NB4 (cell line): ENCODE data around the gene ITGA2B.

Source experiments
- CTCF ChIP-seq: IDR thresholded peaks from one replicate; pipeline ENCODE4 v1.5.1; 2012; ENCODE audit warnings: low read depth, low read length
- MYC ChIP-seq: IDR thresholded peaks from 2 replicates; pipeline ENCODE4 v1.6.1; 2011; ENCODE audit warnings: low read depth, low read length
- POLR2A ChIP-seq: IDR thresholded peaks from 2 replicates; pipeline ENCODE4 v1.6.1; 2011; ENCODE audit warnings: mild to moderate bottlenecking; ENCODE audit not compliant: insufficient read length; ENCODE audit errors: extremely low read depth
- TF ChIP-seq, protein P1 (sequence below): IDR thresholded peaks from 2 replicates; pipeline ENCODE4 v1.6.1; 2011; ENCODE audit warnings: low read depth, low read length

DNA sequence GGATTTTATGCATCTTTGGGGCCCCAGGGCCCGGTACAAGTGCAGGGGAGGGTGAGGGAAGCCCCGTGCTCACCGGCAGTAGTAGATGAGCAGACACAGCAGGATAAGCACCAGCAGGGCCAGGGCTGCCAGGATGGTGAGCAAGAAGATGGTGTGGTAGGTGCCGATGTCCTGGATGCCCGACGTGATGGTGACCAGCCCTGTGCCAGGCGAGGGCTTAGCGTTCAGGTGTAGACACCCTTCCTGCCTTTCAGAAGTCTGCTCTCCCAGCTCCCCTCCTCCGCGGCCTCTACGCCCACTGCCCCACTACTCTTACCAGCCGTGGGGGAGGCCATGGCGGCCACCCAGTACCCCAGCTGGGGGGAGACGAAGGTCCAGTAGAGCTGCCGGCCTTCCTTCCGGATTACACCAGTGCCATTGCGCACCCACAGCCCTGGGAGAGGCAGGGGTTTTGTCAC is 33.8 kb downstream of the ITGA2B start:
- TF ChIP-seq CTCF: no peak
- TF ChIP-seq POLR2A: no peak
- no peak for TF ChIP-seq MYC
- TF ChIP-seq, protein P1, sequence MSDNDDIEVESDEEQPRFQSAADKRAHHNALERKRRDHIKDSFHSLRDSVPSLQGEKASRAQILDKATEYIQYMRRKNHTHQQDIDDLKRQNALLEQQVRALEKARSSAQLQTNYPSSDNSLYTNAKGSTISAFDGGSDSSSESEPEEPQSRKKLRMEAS: no peak
